Measurements from ENCODE around the gene CFAP410. TPM values are rescaled to one million over a fixed set of nuclear protein-coding genes. Genes with fewer than 3 reads are reported as not detected.

The CFAP410 gene
- total RNA-seq, 2 donors from 2014 or later = 48.8 to 51.3 TPM

DNA sequence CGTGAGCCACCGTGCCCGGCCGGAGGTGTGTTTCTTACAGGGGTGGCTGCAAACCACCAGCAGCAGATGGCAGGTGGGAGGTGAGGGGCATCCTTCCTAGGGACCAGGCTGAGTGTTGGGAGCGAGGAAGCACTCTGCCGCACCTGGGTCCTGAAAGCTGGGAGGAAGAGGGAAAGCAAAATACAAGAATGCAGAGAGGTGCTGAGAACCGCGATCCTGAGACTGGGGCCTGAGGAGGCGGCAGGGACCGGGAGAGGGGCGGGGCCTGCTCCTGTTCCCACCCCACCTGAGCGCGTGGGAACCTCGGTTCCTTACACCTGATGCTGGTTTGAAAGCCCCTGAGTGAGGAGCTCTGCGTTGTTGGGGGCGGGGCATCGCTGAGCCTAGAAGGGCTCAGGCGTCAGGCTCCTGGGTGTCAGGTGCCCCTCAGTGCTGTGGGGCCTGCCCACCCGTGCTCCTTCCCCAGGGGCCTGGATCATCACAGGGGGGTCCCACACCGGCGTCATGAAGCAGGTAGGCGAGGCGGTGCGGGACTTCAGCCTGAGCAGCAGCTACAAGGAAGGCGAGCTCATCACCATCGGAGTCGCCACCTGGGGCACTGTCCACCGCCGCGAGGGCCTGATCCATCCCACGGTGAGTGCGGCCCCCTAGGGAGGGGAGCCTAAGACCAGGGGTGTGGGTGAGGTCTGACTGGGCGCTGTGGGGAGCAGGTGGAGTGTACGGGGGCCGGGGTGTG lies 29.7 kb upstream of the CFAP410 start:
- ATAC-seq (ENCODE audit: insufficient number of reproducible peaks, low FRiP score, low read depth) (no peak), DNase-seq (ENCODE audit: low spot score) (no peak)
- no peaks in the 10 kb centered on the region for H3K27me3 ChIP-seq (replicated peaks; ENCODE audit: insufficient read depth)
- H3K36me3 ChIP-seq = no peaks in the 10 kb centered on the region
- H3K9me3 ChIP-seq = no peaks in the 10 kb centered on the region
- no peak overlapping the region for H3K4me3 ChIP-seq
- TF ChIP-seq CTCF (IDR thresholded peaks at IDR 0.05) = no peak
- no peak overlapping the region for H3K27ac ChIP-seq
- peaks cover 0 to 5% of the 10 kb centered on the region in 2 donors for H3K4me1 ChIP-seq (ENCODE audit: control insufficient read depth in 1 of 2, low read depth in 2 of 2)

DNA sequence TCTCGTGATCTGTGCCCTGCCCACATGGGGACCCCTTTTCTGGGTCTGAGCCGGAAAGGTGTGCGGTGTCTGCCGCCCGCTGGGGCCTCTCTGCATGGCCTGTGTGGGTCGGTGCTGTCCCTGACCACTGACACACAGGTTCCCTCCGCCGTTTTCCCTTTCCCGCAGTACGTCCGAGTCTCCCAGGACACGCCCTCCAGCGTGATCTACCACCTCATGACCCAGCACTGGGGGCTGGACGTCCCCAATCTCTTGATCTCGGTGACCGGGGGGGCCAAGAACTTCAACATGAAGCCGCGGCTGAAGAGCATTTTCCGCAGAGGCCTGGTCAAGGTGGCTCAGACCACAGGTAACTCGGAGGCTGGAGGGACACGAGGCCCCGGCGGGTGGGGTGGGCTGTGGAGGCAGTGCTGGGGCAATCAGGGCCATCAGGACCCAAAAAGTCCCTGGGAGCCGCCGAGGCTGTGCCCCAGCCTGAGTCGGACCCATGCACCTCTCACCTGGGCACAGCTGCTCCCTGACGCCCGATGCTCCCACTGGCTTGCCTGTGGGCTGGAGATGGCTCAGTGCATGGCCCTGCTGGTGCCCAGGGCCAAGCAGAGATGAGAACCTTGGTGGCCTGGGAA lies 27.5 kb upstream of the CFAP410 start:
- ATAC-seq (ENCODE audit: insufficient number of reproducible peaks, low FRiP score, low read depth) (no peak), DNase-seq (ENCODE audit: low spot score) (no peak)
- H3K27ac ChIP-seq = no peak overlapping the region
- no peaks in the 10 kb centered on the region for H3K27me3 ChIP-seq (replicated peaks; ENCODE audit: insufficient read depth)
- no peaks in the 10 kb centered on the region for H3K36me3 ChIP-seq
- H3K4me3 ChIP-seq = no peak overlapping the region
- TF ChIP-seq CTCF (IDR thresholded peaks at IDR 0.05) = no peak
- peaks cover 0 to 5% of the 10 kb centered on the region in 2 donors for H3K4me1 ChIP-seq (ENCODE audit: control insufficient read depth in 1 of 2, low read depth in 2 of 2)
- H3K9me3 ChIP-seq = no peaks in the 10 kb centered on the region

DNA sequence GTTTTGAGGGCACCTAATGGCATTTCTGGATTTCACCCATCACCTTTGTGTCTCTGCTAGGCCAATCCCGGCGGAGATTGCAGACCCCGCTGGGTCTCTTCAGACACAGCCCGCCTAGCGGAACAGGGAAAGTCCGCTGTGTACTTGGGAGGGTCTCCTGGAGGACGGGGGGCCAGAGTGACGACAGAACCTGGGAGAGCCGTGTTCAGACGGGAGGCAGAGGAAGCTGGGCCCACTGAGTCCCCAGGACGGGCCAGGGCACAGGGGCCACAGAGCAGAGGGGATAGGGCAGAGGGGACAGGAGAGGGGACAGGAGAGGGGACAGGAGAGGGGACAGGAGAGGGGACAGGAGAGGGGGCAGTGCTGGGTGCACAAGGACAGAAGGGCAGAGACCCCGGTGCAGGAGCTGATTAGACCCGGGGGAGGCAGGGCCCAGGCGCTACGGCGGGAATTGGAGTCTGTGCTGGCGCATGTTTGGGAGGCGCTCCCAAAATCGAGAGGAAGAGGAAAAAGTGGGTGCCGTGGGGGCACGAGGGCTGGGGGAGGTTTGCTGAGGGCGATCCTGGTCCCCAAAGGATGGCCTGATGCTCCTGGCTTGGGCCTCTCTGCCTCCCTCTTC lies 26.9 kb upstream of the CFAP410 start:
- no peaks in the 10 kb centered on the region for H3K27me3 ChIP-seq (replicated peaks; ENCODE audit: insufficient read depth)
- peaks cover 0 to 5% of the 10 kb centered on the region in 2 donors for H3K4me1 ChIP-seq (ENCODE audit: control insufficient read depth in 1 of 2, low read depth in 2 of 2)
- no peaks in the 10 kb centered on the region for H3K9me3 ChIP-seq
- no peaks in the 10 kb centered on the region for H3K36me3 ChIP-seq
- H3K4me3 ChIP-seq = no peak overlapping the region
- TF ChIP-seq CTCF (IDR thresholded peaks at IDR 0.05) = no peak
- H3K27ac ChIP-seq = no peak overlapping the region
- ATAC-seq (ENCODE audit: insufficient number of reproducible peaks, low FRiP score, low read depth) (no peak), DNase-seq (ENCODE audit: low spot score) (no peak)

DNA sequence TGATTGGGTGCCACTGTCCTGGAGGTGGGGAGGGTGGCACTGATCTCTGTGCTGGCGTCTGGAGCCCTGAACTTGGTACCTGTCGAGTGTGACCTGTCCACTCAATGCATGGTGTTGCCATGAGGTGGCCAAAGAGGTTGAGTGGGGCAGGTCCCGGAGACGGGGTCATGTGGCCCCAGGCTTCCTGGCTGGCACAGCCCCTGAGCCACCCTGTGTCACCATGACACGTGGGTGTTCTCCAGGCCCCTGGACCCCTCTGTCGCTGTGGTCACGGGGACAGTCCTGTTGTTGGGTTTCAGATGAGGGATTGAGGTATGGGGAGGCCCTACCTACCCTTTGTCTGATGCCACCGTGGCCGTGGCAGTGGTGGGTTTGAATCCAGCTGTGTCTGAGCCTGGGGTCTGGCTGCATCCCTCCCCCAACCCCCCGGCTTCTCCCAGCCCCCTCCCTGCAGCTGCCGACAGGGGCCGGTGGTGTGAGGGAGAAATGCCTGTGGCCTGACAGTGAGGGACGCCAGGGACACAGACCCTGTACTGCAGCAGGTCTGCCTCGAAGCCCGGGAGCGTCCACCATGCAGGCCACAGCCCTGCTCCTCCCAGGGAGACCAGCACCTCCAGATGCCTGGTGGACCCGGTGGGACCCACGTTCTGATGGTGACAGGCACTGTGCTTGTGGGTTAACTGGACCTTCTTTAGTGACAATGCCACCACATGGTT lies 26.2 kb upstream of the CFAP410 start:
- DNase-seq (ENCODE audit: low spot score) (no peak), ATAC-seq (ENCODE audit: insufficient number of reproducible peaks, low FRiP score, low read depth) (no peak)
- no peaks in the 10 kb centered on the region for H3K36me3 ChIP-seq
- H3K4me1 ChIP-seq (ENCODE audit: control insufficient read depth in 1 of 2, low read depth in 2 of 2) = peaks cover 0 to 5% of the 10 kb centered on the region in 2 donors
- H3K27me3 ChIP-seq (replicated peaks; ENCODE audit: insufficient read depth) = no peaks in the 10 kb centered on the region
- no peak for TF ChIP-seq CTCF (IDR thresholded peaks at IDR 0.05)
- H3K27ac ChIP-seq = no peak overlapping the region
- no peaks in the 10 kb centered on the region for H3K9me3 ChIP-seq
- no peak overlapping the region for H3K4me3 ChIP-seq
